LNCAP (cell line): ENCODE measurements around the gene CYTH2.

Experiments used
- TF ChIP-seq, protein P1 (sequence below): fragments of 450-650 bp; IDR thresholded peaks from 2 replicates; pipeline ENCODE4 v1.5.1; 2017; ENCODE audit warnings: mild to moderate bottlenecking

Gene CYTH2

DNA sequence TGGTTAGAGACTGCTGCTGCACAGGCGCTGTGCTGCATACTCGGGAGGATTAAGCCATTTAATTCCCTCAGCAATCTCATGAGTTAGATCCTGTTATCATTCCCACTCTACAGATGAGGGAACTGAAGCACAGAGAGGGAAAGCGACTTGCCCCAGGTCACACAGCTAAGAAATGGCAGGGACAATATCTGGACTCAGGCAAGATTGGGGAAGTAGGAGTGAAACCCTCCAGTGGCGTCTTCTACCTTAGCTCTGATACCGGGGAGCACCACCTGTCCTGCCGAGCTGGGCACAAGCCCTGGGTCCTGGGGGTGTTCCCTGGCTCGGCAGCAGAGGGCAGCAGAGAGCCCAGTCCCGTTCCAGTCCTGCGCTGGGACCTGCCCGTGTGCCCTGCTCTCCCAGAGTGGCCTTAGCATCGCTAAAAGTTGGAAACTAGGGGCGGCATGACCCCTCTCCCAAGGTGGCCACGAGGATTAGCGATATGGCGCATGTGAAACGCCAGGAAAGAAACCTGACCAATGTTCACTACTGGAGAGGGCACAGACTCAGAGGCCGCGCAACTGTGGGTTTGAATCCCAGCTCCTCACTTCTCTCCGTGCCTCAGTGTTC, 20.5 kb downstream of the CYTH2 start:
- TF ChIP-seq, protein P1, sequence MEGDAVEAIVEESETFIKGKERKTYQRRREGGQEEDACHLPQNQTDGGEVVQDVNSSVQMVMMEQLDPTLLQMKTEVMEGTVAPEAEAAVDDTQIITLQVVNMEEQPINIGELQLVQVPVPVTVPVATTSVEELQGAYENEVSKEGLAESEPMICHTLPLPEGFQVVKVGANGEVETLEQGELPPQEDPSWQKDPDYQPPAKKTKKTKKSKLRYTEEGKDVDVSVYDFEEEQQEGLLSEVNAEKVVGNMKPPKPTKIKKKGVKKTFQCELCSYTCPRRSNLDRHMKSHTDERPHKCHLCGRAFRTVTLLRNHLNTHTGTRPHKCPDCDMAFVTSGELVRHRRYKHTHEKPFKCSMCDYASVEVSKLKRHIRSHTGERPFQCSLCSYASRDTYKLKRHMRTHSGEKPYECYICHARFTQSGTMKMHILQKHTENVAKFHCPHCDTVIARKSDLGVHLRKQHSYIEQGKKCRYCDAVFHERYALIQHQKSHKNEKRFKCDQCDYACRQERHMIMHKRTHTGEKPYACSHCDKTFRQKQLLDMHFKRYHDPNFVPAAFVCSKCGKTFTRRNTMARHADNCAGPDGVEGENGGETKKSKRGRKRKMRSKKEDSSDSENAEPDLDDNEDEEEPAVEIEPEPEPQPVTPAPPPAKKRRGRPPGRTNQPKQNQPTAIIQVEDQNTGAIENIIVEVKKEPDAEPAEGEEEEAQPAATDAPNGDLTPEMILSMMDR: peak; percentile 73

GRCh38 chr19:48490981-48491792, 22.0 kb downstream of the CYTH2 start:
- TF ChIP-seq, protein P1: no peak

- TF ChIP-seq, protein P1: no peak
Measured at GRCh38 chr19:48491793-48492123, 22.6 kb downstream of the CYTH2 start.

DNA sequence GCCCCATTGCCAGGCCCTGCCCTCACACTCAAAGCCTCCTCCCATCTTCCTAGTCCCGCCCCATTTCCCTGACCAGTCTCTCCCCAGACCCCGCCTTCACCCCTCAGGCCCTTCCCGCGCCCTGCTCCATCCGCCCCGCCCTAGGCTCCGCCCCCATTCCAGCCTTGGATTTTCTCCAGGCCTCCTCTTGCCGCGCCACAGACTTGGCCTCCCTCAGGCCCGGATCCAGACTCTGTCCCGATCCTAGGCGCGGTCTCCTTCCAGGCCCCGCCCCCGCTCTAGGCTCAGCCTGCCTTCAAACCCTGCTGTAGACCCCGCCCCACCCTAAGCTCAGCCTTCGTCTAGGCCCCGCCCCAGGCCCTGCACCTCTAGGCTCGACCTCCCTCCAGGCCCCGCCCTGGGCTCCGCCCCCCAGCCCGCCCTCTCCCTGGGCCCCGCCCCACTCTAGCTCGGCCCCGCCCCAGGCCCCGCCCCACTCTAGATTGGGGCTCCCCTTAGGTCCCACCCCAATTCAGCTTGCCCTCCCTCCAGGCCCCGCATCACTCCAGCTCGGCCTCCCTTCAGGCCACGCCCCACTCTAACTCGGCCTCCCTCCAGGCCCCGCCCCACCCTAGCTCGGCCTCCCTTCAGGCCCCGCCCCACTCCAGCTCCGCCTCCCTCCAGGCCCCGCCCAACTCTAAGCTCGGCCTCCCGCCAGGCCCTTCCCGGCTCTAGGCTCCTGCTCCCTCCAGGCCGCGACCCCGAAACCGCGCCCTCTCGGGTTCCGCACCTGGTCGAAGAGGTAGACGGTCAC, 24.0 kb downstream of the CYTH2 start:
- TF ChIP-seq, protein P1: no peak

GRCh38 chr19:48493718-48494401, 24.7 kb downstream of the CYTH2 start:
- TF ChIP-seq, protein P1: no peak

- TF ChIP-seq, protein P1: no peak
Measured at GRCh38 chr19:48495396-48495795, 26.2 kb downstream of the CYTH2 start.
